ENCODE data around the gene APEX1.

The APEX1 gene

GRCh38 chr14:20416223-20416622 is 38.8 kb upstream of the APEX1 start:
- TF ChIP-seq, protein P1, sequence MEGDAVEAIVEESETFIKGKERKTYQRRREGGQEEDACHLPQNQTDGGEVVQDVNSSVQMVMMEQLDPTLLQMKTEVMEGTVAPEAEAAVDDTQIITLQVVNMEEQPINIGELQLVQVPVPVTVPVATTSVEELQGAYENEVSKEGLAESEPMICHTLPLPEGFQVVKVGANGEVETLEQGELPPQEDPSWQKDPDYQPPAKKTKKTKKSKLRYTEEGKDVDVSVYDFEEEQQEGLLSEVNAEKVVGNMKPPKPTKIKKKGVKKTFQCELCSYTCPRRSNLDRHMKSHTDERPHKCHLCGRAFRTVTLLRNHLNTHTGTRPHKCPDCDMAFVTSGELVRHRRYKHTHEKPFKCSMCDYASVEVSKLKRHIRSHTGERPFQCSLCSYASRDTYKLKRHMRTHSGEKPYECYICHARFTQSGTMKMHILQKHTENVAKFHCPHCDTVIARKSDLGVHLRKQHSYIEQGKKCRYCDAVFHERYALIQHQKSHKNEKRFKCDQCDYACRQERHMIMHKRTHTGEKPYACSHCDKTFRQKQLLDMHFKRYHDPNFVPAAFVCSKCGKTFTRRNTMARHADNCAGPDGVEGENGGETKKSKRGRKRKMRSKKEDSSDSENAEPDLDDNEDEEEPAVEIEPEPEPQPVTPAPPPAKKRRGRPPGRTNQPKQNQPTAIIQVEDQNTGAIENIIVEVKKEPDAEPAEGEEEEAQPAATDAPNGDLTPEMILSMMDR (conservative IDR thresholded peaks at IDR 0.05; ENCODE audit: low read depth, low read length) = no peak
- DNase-seq (ENCODE audit: low read depth) = no peak
- H3K4me3 ChIP-seq (ENCODE audit: low read depth, low read length) = no peak overlapping the region

DNA sequence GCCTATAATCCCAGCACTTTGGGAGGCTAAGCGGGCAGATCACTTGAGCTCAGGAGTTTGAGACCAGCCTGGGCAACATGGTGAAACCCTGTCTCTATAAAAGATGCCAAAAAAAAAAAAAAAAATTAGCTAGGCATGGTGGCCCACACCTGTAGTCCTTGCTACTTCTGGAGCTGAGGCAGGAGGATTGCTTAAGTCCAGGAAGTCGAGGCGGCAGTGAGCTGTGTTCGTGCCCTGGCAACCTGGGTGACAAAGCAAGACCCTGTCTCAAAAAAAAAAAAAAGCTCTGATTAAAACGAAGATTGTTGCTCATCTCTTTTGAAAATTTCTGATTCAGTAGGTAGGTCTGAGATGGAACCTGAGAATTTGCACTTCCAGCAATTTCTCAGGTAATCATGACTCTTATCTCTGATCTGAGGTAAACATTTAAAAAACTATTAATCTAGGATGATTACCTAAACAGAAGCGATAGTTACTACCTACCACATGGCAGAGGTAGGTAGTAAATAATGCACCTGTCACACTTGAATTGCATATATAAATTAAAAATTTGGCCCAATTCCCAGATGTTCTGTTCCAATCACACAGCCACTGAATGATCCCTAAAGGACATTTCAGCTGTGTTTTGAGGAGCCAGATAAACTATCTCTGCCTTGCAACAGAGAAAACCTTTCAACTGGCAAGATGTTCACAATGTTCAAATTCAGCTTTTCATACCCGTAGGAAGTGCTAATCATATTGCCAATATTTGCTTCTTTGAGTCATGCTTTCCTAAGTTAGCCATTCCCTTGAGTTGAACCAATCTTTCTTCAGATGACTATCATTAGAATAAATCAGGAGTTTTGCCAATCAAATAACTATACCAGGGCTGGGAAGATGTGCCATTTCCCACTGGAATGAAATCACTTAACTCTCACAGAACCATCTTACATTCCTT is 37.5 kb upstream of the APEX1 start:
- no peak for DNase-seq (ENCODE audit: low read depth)
- H3K4me3 ChIP-seq (ENCODE audit: low read depth, low read length) = no peak overlapping the region
- TF ChIP-seq, protein P1 (conservative IDR thresholded peaks at IDR 0.05; ENCODE audit: low read depth, low read length) = no peak

GRCh38 chr14:20418501-20418909 is 36.5 kb upstream of the APEX1 start:
- no peak overlapping the region for H3K4me3 ChIP-seq (ENCODE audit: low read depth, low read length)
- DNase-seq (ENCODE audit: low read depth) = no peak
- TF ChIP-seq, protein P1 (conservative IDR thresholded peaks at IDR 0.05; ENCODE audit: low read depth, low read length) = no peak

DNA sequence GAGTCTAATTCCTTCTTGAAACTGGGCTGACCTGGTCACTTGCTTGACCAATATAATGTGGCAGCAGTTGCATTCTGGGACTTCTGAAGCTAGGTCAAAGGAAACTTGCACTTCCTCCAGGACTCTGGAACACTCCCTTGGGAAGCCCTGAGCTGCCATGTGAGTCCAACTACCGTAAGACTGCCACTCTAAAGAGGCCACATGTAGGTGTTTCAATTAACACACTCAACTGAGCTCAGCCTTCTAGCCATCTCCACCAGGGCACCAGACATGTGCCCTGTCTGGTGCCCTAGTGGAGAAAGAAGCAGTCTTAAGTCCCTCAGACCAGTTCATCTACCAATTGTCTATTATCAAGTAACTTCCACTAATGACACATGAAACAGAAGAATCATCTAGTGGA is 35.6 kb upstream of the APEX1 start:
- TF ChIP-seq, protein P1 (conservative IDR thresholded peaks at IDR 0.05; ENCODE audit: low read depth, low read length) = no peak
- DNase-seq (ENCODE audit: low read depth) = no peak
- H3K4me3 ChIP-seq (ENCODE audit: low read depth, low read length) = no peak overlapping the region

DNA sequence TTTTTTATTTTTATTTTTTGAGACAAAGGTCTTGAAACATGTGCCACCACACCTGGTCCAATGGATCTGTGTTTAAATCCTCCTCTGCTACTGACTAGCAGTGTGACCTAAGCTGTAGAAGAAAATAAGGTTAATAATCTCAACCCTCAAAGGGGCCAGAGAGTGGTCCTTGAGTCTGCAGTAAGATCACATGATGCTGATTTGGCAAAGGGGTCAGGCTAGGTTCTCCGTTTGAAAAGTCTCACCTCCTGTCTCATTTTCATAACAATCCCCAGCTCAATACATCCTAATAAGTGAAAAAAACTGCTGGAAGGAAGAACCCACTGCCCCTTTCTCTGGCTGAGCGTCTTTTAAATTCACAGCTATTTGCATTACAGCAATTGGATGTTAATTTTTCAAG is 33.8 kb upstream of the APEX1 start:
- no peak for DNase-seq (ENCODE audit: low read depth)
- TF ChIP-seq, protein P1 (conservative IDR thresholded peaks at IDR 0.05; ENCODE audit: low read depth, low read length) = no peak
- H3K4me3 ChIP-seq (ENCODE audit: low read depth, low read length) = no peak overlapping the region

DNA sequence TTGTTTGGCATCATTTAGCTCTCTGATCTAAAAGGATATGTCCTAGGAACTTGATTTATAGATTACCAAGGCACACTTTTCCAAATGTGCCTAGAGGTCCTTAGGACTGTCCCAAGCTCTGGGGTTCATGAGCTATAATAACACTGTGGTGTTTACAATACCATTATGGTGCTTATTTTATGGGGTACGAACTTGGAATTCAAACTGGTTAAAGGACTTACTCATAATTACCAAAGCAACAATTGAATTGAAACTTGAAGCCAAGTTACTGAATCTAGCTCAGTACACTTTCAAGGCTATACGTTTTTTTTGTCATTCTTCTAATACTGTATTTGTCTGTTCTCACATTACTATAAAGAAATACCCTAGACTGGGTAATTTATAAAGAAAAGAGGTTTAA is 32.1 kb upstream of the APEX1 start:
- H3K4me3 ChIP-seq (ENCODE audit: low read depth, low read length) = no peak overlapping the region
- DNase-seq (ENCODE audit: low read depth) = no peak
- TF ChIP-seq, protein P1 (conservative IDR thresholded peaks at IDR 0.05; ENCODE audit: low read depth, low read length) = no peak

DNA sequence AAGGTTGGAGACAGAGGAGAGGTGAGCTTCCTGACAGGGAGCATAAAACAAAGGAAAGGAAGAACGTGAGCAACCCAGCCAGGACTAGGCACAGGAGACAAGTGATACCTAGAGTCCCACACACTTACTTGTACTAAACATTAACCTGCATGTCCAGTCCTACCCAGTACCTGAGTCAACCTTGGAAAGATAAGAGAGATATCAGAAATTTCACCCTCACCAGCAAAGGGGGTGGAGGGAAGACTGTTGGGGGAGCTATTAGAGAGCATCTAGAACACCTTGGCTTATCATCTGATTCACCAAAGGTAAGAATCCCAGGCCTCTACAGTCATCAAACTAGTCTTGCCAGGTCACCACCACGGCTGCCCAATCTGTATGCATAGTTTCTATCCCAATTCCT is 30.2 kb upstream of the APEX1 start:
- TF ChIP-seq, protein P1 (conservative IDR thresholded peaks at IDR 0.05; ENCODE audit: low read depth, low read length) = no peak
- no peak overlapping the region for H3K4me3 ChIP-seq (ENCODE audit: low read depth, low read length)
- no peak for DNase-seq (ENCODE audit: low read depth)
